ENCODE data around the gene PDF.
"Not testable (repeated sequence)": the region's sequence is repeated elsewhere in the genome, so short reads cannot be mapped to it uniquely, and the experiment has no call there.

Gene PDF

DNA sequence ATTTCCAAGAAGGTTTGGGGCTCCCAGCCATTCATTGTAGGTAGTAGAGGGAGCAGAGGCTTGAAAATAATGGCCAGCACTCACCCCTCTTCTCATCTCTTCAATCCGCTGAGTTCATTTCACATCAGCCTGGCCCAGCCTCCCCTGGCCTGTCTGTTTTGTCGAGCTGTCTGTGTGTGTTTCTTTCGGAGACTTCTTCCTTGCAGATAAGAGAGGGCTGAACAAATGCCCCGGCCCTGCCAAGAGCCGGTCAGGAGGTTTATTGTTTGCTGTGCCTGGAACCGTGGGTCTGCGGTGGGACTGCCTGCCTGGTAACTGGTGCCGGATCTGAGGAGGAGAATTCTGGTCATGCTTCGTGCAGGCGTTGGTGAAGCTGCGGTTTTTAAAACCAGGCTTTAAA is 15.9 kb downstream of the PDF start:
- no peak for DNase-seq

DNA sequence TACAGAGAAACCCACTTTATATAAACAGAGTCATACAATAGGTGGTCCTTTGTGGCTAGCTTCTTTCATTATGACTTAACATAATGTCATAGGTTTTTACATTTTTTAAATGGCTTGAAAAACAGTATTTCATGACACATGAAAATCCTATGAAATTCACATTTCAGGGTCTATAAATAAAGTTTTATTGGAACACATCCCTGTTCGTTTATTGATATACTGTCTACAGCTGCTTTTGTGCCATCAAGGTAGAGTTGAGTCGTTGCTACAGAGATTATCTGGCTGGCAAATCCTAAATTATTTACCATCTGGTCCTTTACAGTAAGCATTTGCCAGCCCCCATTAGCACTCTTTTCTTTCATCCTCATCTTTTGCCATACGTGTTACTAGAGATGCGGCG is 16.9 kb downstream of the PDF start:
- no peak for DNase-seq

DNA sequence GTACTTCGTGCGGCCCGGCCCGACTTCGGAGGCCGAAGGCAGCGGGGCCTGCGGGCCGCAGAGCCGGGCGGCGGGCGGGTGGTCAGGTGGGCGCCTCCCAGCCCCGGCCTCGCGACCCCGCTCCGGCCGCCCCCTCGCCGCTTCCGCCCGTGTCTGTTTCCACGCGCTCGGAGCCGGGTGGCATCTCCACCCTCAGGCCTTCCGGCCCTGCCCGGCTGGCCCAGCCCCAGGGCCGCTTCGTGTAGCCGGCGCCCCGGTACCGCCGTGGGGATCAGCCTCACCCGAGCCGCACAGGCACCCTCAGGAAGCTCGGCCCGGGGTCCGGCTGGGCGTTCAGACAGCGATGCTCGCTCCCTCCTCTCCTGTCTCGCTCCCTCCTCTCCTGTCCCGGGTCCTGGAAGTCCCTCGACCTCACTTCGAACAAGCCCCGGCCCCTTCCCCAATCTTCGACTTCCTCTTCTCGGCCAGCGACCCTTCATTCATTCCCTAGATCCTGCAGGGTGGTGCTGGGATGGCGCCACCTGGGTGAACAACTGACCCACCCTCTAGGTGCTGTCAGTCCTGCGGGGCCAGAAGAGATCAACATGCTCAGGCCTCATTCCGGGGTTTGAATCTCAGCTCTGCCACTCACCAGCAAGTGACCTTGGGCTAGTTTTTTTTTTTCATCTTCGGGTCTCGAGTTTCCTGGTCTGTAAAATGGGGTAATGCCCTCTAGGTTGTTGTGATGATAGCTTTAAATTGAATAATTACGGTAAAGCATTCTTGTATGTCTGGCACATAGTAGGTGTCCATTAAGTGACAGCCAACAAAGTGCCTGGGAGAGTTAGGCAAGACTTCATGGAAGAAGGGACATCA is 18.6 kb downstream of the PDF start:
- DNase-seq = peak; percentile 1

DNA sequence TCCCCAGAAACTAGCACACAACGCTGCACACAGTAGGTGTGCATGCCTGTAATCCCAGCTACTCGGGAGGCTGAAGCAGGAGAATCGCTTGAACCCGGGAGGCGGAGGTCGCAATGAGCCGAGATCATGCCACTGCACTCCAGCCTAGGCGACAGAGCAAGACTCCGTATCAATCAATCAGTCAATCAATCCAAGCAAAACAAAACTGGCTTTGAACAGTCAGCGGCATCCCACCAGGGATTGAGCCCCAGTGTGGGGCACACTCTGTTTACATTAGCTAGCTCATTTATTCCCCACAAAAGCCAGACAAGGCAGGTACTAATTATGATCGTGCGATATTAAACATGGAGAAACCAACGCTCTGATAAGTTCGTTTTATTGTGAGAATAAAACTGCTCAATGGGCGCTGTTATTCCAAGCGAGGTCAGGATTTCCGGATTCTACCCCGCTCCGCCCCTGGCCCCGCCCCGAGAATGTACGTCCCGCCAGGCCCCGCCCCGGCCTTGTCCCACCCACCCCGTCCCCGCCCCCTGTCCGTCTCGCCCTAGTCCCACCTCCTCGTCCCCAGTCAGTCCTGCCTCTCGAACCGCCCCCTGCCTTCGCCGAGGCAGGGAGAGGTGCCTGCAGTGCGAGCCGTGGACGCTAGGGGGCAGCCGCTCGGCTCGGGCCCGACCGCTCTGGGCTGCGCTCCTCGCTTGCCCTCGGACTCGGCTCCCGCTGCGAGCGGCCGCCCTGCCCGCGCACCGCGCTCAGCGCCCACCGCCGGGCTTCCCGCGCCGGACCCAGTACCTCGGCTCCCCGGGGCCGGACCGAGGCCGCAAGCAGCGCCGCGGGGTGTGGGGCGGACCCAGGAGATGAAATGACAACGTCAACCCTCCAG is 19.5 kb downstream of the PDF start, which contains the start of gene VPS4A:
VPS4A (plus strand) TSS at position 698 of the 880 bp plus-strand sequence; CDS start at position 860, 162 bp downstream.
- peak; percentile 91 for DNase-seq

GRCh38 chr16:69309316-69309715 is 21.1 kb downstream of the PDF start:
- no peak for DNase-seq

- DNase-seq = no peak
These were observed 22.5 kb downstream of the PDF start for GRCh38 chr16:69307856-69308255.

DNA sequence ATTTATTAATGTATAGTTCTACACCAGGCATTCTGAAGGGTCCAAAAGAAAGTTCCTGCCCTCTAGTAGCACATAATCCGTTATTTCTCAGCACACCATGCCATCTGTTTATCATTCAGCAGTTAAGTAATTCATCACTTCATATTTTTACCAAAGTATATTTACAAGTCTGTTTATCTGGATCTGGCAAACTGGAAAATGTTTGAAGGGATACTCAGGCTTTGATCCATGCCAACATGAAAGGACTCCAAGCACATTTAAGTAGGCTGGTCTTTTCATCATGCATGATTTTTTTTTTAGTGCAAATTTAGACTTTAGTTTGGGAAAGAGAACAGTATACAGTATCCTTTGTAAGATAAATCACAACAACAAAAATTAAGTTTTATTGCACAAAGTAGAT is 23.3 kb downstream of the PDF start:
- no peak for DNase-seq

DNA sequence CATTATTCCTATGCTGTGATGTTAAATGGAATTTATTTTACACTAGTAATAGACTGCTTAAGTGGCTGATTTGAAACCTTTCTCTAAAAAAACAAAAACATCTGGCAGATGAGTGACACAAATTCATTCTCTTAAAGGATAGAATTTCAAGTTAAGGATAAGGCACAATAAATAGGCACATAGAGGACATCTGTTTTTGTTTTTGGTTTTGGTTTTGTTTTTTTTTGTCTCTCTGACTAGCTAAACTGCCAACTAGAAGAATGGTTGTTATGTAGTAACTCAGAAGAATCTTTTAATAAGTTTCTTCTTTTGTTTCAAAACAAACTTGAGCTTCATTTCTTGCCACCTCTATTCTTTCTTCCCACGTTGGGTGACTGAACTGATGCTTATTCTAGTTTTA is 24.4 kb downstream of the PDF start:
- no peak for DNase-seq

DNA sequence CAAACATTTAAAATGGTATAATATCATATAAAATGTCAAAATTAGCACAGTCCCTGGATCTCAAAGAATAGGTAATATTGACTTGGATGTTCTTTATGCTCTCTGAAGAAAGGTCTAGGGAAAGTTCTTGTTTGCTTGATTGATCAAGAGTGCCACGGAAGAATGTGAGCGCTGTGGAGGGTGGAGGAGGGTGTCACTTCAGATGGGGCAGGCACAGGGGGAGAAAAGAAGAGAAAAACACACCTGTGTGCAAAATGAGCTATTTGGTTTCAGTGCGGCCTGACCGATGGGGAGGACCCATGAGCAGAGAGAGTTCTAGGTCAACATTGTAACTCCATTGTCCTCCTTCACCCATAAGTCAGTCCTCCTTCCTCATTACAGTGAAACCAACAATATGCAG is 28.1 kb downstream of the PDF start:
- DNase-seq = no peak

DNA sequence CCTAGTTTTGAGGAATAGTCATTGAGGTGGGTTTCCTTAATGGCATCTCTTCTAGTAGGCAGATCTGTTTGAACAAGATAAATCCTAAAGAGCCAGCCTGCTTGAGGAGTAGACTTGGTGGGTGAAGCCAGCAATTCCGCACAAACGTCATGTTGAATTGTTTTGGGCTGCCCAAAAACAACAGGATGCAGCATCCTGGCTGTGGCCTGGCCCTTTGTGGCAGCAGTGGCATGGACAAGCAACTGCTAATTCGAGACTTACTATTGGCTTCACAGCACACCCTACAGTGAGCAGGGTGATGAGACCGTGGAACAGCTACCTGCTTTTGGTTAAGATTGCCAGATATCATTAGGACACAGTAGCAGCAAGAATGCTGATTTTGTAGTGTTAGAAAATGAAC is 28.5 kb downstream of the PDF start:
- no peak for DNase-seq

DNA sequence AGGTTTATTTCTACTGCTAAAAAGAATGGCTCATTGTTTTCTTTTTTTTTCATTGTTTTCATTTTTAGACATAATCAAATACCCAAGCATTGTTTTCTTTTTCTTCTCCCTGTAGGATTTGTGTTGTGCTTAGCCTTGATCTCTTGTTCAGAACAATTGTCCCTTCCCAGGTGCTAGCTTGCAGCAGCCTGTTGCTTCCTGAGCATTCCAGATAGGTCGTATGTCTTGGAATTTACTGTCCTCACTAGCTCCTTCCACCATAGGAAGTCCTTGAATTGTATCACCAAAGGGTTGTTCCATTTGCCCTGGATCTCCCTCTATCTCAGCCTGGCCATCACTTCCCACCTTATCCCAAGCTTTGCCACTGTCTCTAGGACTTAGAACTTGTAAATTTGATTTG is 29.2 kb downstream of the PDF start:
- DNase-seq = no peak

GRCh38 chr16:69298261-69298660 is 32.1 kb downstream of the PDF start:
- no peak for DNase-seq

- not testable (repeated sequence) for DNase-seq
These were observed 33.6 kb downstream of the PDF start for GRCh38 chr16:69296771-69297170.

DNA sequence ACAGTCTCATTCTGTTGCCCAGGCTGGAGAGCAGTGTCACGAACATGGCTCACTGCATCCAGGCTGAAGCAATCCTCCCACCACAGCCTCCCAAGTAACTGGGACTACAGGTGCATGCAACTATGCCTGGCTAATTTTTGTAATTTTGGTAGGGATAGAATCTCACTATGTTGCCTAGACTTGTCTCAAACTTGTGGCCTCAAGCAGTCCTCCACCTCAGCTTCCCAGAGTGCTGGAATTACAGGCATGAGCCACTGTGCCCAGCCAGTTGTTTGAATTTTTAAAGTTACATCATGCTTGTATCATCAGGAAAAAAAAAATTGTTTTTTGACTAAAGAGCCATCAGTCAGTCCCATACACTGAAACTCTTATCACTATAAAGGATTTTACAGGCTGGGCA is 36.3 kb downstream of the PDF start:
- DNase-seq = no peak

- no peak for DNase-seq
These were observed 37.0 kb downstream of the PDF start for GRCh38 chr16:69293401-69293800.

- not testable (repeated sequence) for DNase-seq
These were observed 38.7 kb downstream of the PDF start for GRCh38 chr16:69291657-69292056.

DNA sequence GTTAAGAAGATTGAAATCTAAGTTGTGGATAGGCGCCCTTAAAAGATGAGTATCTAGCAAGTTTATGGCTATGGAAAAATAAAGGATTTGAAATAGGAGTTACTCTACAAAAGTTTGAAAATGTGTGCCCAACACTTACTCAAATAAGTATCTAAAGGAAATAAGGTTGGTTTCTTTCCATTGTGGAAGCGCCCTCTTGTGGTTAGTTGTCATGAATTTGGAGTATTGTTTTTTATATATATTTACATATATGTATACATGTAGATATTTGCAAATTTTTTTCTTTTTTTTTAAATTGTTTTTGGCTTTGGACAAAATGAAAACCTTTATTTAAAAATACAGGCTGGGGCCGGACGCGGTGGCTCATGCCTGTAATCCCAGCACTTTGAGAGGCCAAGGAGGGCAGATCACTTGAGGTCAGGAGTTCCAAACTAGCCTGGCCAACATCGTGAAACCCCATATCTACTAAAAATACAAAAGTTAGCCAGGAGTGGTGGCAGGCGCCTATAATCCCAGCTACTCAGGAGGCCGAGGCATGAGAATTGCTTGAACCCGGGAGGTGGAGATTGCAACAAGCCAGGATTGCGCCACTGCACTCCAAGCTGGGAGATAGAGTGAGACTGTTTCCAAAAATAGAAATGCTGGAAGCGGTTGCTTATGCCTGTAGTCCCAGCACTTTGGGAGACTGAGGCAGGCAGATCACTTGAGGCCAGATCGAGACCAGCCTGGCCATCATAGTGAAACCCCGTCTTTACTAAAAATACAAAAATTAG is 43.3 kb downstream of the PDF start:
- peak; percentile 43 for DNase-seq

DNA sequence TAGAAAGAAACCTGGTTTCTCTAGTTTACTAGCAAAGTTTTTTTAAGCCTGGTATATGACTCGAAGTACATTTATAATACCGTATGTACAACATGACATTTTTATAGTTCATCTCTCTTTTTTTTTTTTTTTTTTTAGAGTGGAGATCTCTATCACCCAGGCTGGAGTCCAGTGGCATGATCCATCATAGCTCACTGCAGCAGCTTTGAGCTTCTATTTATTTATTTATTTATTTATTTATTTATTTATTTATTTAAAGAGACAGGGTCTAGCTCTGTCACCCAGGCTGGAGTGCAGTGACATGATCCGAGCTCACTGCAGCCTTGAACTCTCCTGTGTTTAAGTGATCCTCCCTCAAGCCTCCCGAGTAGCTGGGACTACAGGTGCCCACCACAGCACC is 45.1 kb downstream of the PDF start:
- no peak for DNase-seq

- no peak for DNase-seq
These were observed 46.5 kb downstream of the PDF start for GRCh38 chr16:69283851-69284250.

GRCh38 chr16:69277413-69277812 is 53.0 kb downstream of the PDF start:
- no peak for DNase-seq

Data from MV-4-11 (cell line).